Common myeloid progenitor, CD34-positive (primary cell): ENCODE data around the gene DBN1.
A peak's percentile ranks its signal among the peaks of the same experiment; 100 is the strongest.

Source experiments
- CTCF ChIA-PET: fragments of 350-600 bp; sonication (Branson Sonifier 250); formaldehyde crosslinking; loops from one replicate; lab custom pipeline; 2021; ENCODE audit warnings: antibody characterized with exemption; lab: Charles Lee
- POLR2A ChIA-PET: fragments of 350-600 bp; sonication (Branson Sonifier 250); formaldehyde crosslinking; loops from one replicate; lab custom pipeline; 2021; ENCODE audit warnings: antibody characterized with exemption; lab: Charles Lee
- DNase-seq, 3 donors: peaks; one replicate each; pipeline versions ENCODE4 v3.0.0 to v3.0.0-alpha.2; 2013
- H3K27ac ChIP-seq, 2 experiments: 1 replicate in 1 of 2; 2 replicates in 1 of 2; pipeline ENCODE4 v1.7.0; 2013; ENCODE audit warnings: inconsistent platforms in 2 of 2, low read length in 2 of 2, mild to moderate bottlenecking in 2 of 2, low read depth in 1 of 2, moderate library complexity in 1 of 2; ENCODE audit not compliant: severe bottlenecking in 2 of 2, insufficient read depth in 1 of 2, poor library complexity in 1 of 2
- H3K27me3 ChIP-seq, 5 experiments: replicated peaks in 2 of 5; 1 replicate in 3 of 5; 2 replicates in 2 of 5; pipeline versions ENCODE4 v1.6.1 to v1.7.0; 2013; ENCODE audit warnings: low read length in 4 of 5, mild to moderate bottlenecking in 2 of 5, moderate library complexity in 2 of 5, inconsistent platforms in 1 of 5; ENCODE audit not compliant: insufficient read depth in 5 of 5, control insufficient read depth in 4 of 5
- H3K36me3 ChIP-seq, 4 experiments: 1 replicate in 2 of 4; 2 replicates in 2 of 4; pipeline versions ENCODE4 v1.6.1 to v1.7.0; 2013; ENCODE audit warnings: low read length in 3 of 4, control low read depth in 1 of 4, mild to moderate bottlenecking in 1 of 4; ENCODE audit not compliant: control insufficient read depth in 4 of 4, insufficient read depth in 4 of 4
- H3K4me1 ChIP-seq, 4 experiments: 1 replicate in 3 of 4; 2 replicates in 1 of 4; pipeline versions ENCODE4 v1.6.1 to v1.7.1; 2013; ENCODE audit warnings: low read length in 3 of 4, mild to moderate bottlenecking in 3 of 4, control low read depth in 1 of 4, inconsistent platforms in 1 of 4, moderate library complexity in 1 of 4; ENCODE audit not compliant: control insufficient read depth in 4 of 4, insufficient read depth in 4 of 4; ENCODE audit errors: control extremely low read depth in 1 of 4
- H3K4me3 ChIP-seq, 7 experiments: 1 replicate in 4 of 7; 2 replicates in 3 of 7; pipeline versions ENCODE4 v1.5.1 to v1.7.0; 2013; ENCODE audit warnings: mild to moderate bottlenecking in 7 of 7, low read length in 6 of 7, moderate library complexity in 6 of 7, inconsistent platforms in 2 of 7, low read depth in 2 of 7, control low read depth in 1 of 7; ENCODE audit not compliant: insufficient read depth in 4 of 7, control insufficient read depth in 1 of 7; ENCODE audit errors: extremely low read depth in 1 of 7
- H3K9me3 ChIP-seq, 5 experiments: 1 replicate in 4 of 5; 2 replicates in 1 of 5; pipeline versions ENCODE4 v1.6.1 to v1.7.1; 2013; ENCODE audit warnings: low read length in 4 of 5, mild to moderate bottlenecking in 2 of 5, inconsistent platforms in 1 of 5, low read depth in 1 of 5, moderate library complexity in 1 of 5; ENCODE audit not compliant: control insufficient read depth in 4 of 5, insufficient read depth in 2 of 5; ENCODE audit errors: control extremely low read depth in 1 of 5
- WGBS: methylation state at CpG from one replicate; pipeline ENCODE4 v1.1.5; 2013; ENCODE audit not compliant: insufficient coverage; 5-methylcytosine and 5-hydroxymethylcytosine counted together

Gene DBN1

GRCh38 chr5:177456976-177457851 lies 16.2 kb downstream of the DBN1 start:
- Histone ChIP-seq H3K9me3 (no peaks in the 10 kb centered on the region), H3K4me3 (no peak overlapping the region), H3K4me1 (peaks cover 4 to 50% (median 48%) of the 10 kb centered on the region in 4 experiments), H3K36me3 (peaks cover 2 to 18% (median 6%) of the 10 kb centered on the region in 4 experiments), H3K27ac (no peak overlapping the region), H3K27me3 (no peaks in the 10 kb centered on the region)
- ChIA-PET POLR2A (interaction anchor here (0.7 to 5.2 kb wide), 5 partner anchors 9 to 53 kb away, joined by 3 to 59 read pairs (median 4); partner anchors contain the start of gene PDLIM7), CTCF (interaction anchor here (0.8 to 26.2 kb wide), 23 partner anchors 9 to 147 kb away, joined by 3 to 509 read pairs (median 4); partner anchors contain the start of genes F12, GRK6, PFN3 and PRR7)
- 95% methylated on average over 19 of the region's 24 CpGs for WGBS
- DNase-seq = peak; percentile 93 to 97 (median 97)

- Histone ChIP-seq H3K36me3 (peaks cover 2 to 18% (median 6%) of the 10 kb centered on the region in 4 experiments), H3K4me1 (peaks cover 2 to 44% (median 42%) of the 10 kb centered on the region in 4 experiments), H3K27me3 (no peaks in the 10 kb centered on the region), H3K9me3 (no peaks in the 10 kb centered on the region), H3K27ac (no peak overlapping the region), H3K4me3 (peak overlapping the region in 2 of 7 experiments; percentile 19 to 87)
- whole genome bisulfite sequencing = 35% methylated on average over 4 of the region's 12 CpGs
- no peak for DNase-seq
- ChIA-PET CTCF (interaction anchor here (0.8 to 26.2 kb wide), 20 partner anchors 9 to 143 kb away, joined by 3 to 509 read pairs (median 4); partner anchors contain the start of genes F12, GRK6, PFN3 and PRR7), POLR2A (interaction anchor here (0.8 to 5.2 kb wide), 4 partner anchors 9 to 52 kb away, joined by 3 to 59 read pairs (median 8); partner anchors contain the start of gene PDLIM7)
These were observed 16.9 kb downstream of the DBN1 start for GRCh38 chr5:177456591-177456964.

GRCh38 chr5:177455661-177456590 lies 17.5 kb downstream of the DBN1 start:
- Histone ChIP-seq H3K9me3 (no peaks in the 10 kb centered on the region), H3K27me3 (no peaks in the 10 kb centered on the region), H3K4me1 (peaks cover 0 to 40% (median 39%) of the 10 kb centered on the region in 4 experiments), H3K27ac (peak overlapping the region in 1 of 2 experiments; percentile 68), H3K36me3 (peaks cover 2 to 18% (median 6%) of the 10 kb centered on the region in 4 experiments), H3K4me3 (peak overlapping the region; percentile 68 to 87 (median 77))
- POLR2A ChIA-PET = interaction anchor here (0.6 to 5.2 kb wide), 11 partner anchors 11 to 71 kb away, joined by 3 to 59 read pairs (median 4); partner anchors contain the start of genes PDLIM7, PRR7 and SLC34A1
- CTCF ChIA-PET = interaction anchor here (0.6 to 26.2 kb wide), 22 partner anchors 10 to 146 kb away, joined by 3 to 509 read pairs (median 6); partner anchors contain the start of genes DOK3, F12, GRK6 and PDLIM7
- 0% methylated on average over 68 of the region's 76 CpGs for WGBS
- peak; percentile 91 to 96 (median 94) for DNase-seq

GRCh38 chr5:177455036-177455660 lies 18.3 kb downstream of the DBN1 start:
- POLR2A ChIA-PET = interaction anchor here (0.5 to 5.2 kb wide), 12 partner anchors 10 to 71 kb away, joined by 3 to 59 read pairs (median 4); partner anchors contain the start of genes PDLIM7, PRR7 and SLC34A1
- peaks cover 2 to 17% (median 5%) of the 10 kb centered on the region in 4 experiments for H3K36me3 ChIP-seq
- no peaks in the 10 kb centered on the region for H3K27me3 ChIP-seq
- H3K4me3 ChIP-seq = peak overlapping the region; percentile 68 to 87 (median 77)
- peak; percentile 84 to 87 (median 86) for DNase-seq
- no peaks in the 10 kb centered on the region for H3K9me3 ChIP-seq
- peak overlapping the region in 1 of 2 experiments; percentile 68 for H3K27ac ChIP-seq
- CTCF ChIA-PET = interaction anchor here (0.6 to 26.2 kb wide), 25 partner anchors 8 to 145 kb away, joined by 3 to 509 read pairs (median 7); partner anchors contain the start of genes DOK3, F12, GRK6 and PDLIM7
- H3K4me1 ChIP-seq = peaks cover 0 to 40% (median 39%) of the 10 kb centered on the region in 4 experiments
- 0% methylated on average over 57 of the region's 80 CpGs for WGBS

- ChIA-PET CTCF (interaction anchor here (1.0 to 26.2 kb wide), 20 partner anchors 9 to 137 kb away, joined by 3 to 509 read pairs (median 8); partner anchors contain the start of genes DOK3, F12, GRK6 and PDLIM7), POLR2A (interaction anchor here (0.5 to 5.2 kb wide), 16 partner anchors 9 to 70 kb away, joined by 3 to 59 read pairs (median 4); partner anchors contain the start of genes PDLIM7, PRR7 and SLC34A1)
- Histone ChIP-seq H3K9me3 (no peaks in the 10 kb centered on the region), H3K27me3 (no peaks in the 10 kb centered on the region), H3K36me3 (peaks cover 2 to 12% (median 4%) of the 10 kb centered on the region in 4 experiments), H3K27ac (peak overlapping the region in 1 of 2 experiments; percentile 68), H3K4me3 (peak overlapping the region; percentile 68 to 87 (median 77)), H3K4me1 (peaks cover 0 to 40% (median 39%) of the 10 kb centered on the region in 4 experiments)
- peak; percentile 88 to 92 (median 91) for DNase-seq
- under 1% methylated on average over 78 of the region's 84 CpGs for WGBS
These were observed 18.9 kb downstream of the DBN1 start for GRCh38 chr5:177454397-177455035.
